Osteocyte (in vitro differentiated cells): ENCODE results near the gene TMEM176B. TPM values are rescaled to one million over a fixed set of nuclear protein-coding genes. Genes with fewer than 3 reads are reported as not detected.

ENCODE experiments used
- DNase-seq: peaks from one replicate; pipeline ENCODE4 v3.0.0; 2021; ENCODE audit warnings: mixed read lengths; ENCODE audit not compliant: unreplicated experiment; ENCODE audit errors: extremely low spot score
- H3K27ac Mint-ChIP-seq: one replicate; pipeline ENCODE4 v1.8.0; 2021; ENCODE audit warnings: mild to moderate bottlenecking, mixed read lengths; ENCODE audit not compliant: unreplicated experiment
- H3K27me3 Mint-ChIP-seq: one replicate; pipeline ENCODE4 v1.8.0; 2021; ENCODE audit warnings: mixed read lengths; ENCODE audit not compliant: unreplicated experiment
- H3K36me3 Mint-ChIP-seq: one replicate; pipeline ENCODE4 v1.8.0; 2021; ENCODE audit warnings: mixed read lengths; ENCODE audit not compliant: unreplicated experiment
- H3K4me1 Mint-ChIP-seq: one replicate; pipeline ENCODE4 v1.8.0; 2021; ENCODE audit warnings: mixed read lengths; ENCODE audit not compliant: unreplicated experiment
- H3K4me3 Mint-ChIP-seq: one replicate; pipeline ENCODE4 v1.8.0; 2021; ENCODE audit warnings: mild to moderate bottlenecking, moderate library complexity, mixed read lengths; ENCODE audit not compliant: unreplicated experiment
- H3K9me3 Mint-ChIP-seq: one replicate; pipeline ENCODE4 v1.8.0; 2021; ENCODE audit warnings: mixed read lengths; ENCODE audit not compliant: unreplicated experiment
- CTCF ChIP-seq: fragments of 200-600 bp; sonication (generic); IDR thresholded peaks from 2 replicates; pipeline ENCODE4 v1.5.0; 2021; ENCODE audit warnings: antibody characterized with exemption, mild to moderate bottlenecking, moderate library complexity
- total RNA-seq: library from RNA; stranded (reverse); gene quantifications from 2 replicates; pipeline ENCODE4 v1.2.1, GENCODE V29; 2021

TMEM176B gene
- total RNA-seq, 1 donor from 2014 or later: not detected

GRCh38 chr7:150769768-150770167, 30.4 kb downstream of the TMEM176B start:
- Mint-ChIP-seq H3K4me1 (no peaks in the 10 kb centered on the region), H3K27me3 (no peaks in the 10 kb centered on the region), H3K27ac (no peak overlapping the region), H3K4me3 (no peak overlapping the region), H3K9me3 (peaks cover 8% of the 10 kb centered on the region), H3K36me3 (no peaks in the 10 kb centered on the region)
- no peak for DNase-seq
- TF ChIP-seq CTCF: no peak

- Mint-ChIP-seq H3K4me1 (no peaks in the 10 kb centered on the region), H3K27ac (no peak overlapping the region), H3K36me3 (no peaks in the 10 kb centered on the region), H3K9me3 (peaks cover 3% of the 10 kb centered on the region), H3K27me3 (no peaks in the 10 kb centered on the region), H3K4me3 (no peak overlapping the region)
- no peak for TF ChIP-seq CTCF
- DNase-seq: no peak
Observed at GRCh38 chr7:150766334-150766709, 33.8 kb downstream of the TMEM176B start.

- H3K4me1 Mint-ChIP-seq: no peaks in the 10 kb centered on the region
- H3K4me3 Mint-ChIP-seq: no peak overlapping the region
- TF ChIP-seq CTCF: no peak
- no peaks in the 10 kb centered on the region for H3K27me3 Mint-ChIP-seq
- H3K27ac Mint-ChIP-seq: no peak overlapping the region
- H3K36me3 Mint-ChIP-seq: no peaks in the 10 kb centered on the region
- DNase-seq: no peak
- peaks cover 5% of the 10 kb centered on the region for H3K9me3 Mint-ChIP-seq
Observed at GRCh38 chr7:150759479-150759878, 40.7 kb downstream of the TMEM176B start.

- H3K9me3 Mint-ChIP-seq: peaks cover 5% of the 10 kb centered on the region
- TF ChIP-seq CTCF: no peak
- no peaks in the 10 kb centered on the region for H3K36me3 Mint-ChIP-seq
- H3K4me3 Mint-ChIP-seq: no peak overlapping the region
- H3K27ac Mint-ChIP-seq: no peak overlapping the region
- H3K27me3 Mint-ChIP-seq: no peaks in the 10 kb centered on the region
- no peak for DNase-seq
- no peaks in the 10 kb centered on the region for H3K4me1 Mint-ChIP-seq
Observed at GRCh38 chr7:150756858-150757257, 43.3 kb downstream of the TMEM176B start.

- Mint-ChIP-seq H3K9me3 (peaks cover under 1% of the 10 kb centered on the region), H3K27ac (no peak overlapping the region), H3K36me3 (no peaks in the 10 kb centered on the region), H3K4me1 (no peaks in the 10 kb centered on the region), H3K27me3 (no peaks in the 10 kb centered on the region), H3K4me3 (no peak overlapping the region)
- TF ChIP-seq CTCF: no peak
- DNase-seq: no peak
Observed at GRCh38 chr7:150756166-150756565, 44.0 kb downstream of the TMEM176B start.
